HepG2 (cell line): ENCODE measurements around the gene RNF10. TPM values are rescaled to one million over a fixed set of nuclear protein-coding genes. Genes with fewer than 3 reads are reported as not detected.

ENCODE experiments used
- ADNP ChIP-seq: sonication (generic); formaldehyde crosslinking; IDR thresholded peaks from 2 replicates; pipeline ENCODE4 v1.4.0; 2020; ENCODE audit warnings: missing genetic modification reagents
- ASH2L ChIP-seq: fragments of 300-600, 200-600 bp; sonication (generic); IDR thresholded peaks from 2 replicates; pipeline ENCODE4 v1.7.0; 2017; ENCODE audit warnings: low read depth, mild to moderate bottlenecking, moderate library complexity, mixed read lengths, low read length; ENCODE audit not compliant: insufficient read length
- ATF2 ChIP-seq: sonication (generic); formaldehyde crosslinking; IDR thresholded peaks from 2 replicates; pipeline ENCODE4 v1.4.0; 2020; ENCODE audit warnings: missing genetic modification reagents
- ATF6 ChIP-seq: sonication (generic); formaldehyde crosslinking; conservative IDR thresholded peaks from 2 replicates; pipeline ENCODE4 v1.4.0; 2020; ENCODE audit warnings: missing genetic modification reagents
- HNRNPH1 ChIP-seq: fragments of 200-400 bp; formaldehyde crosslinking; optimal IDR thresholded peaks from 2 replicates; pipeline ENCODE3; 2017; ENCODE audit warnings: mild to moderate bottlenecking, low read depth, low read length
- IRF9 ChIP-seq: sonication (generic); formaldehyde crosslinking; IDR thresholded peaks from 2 replicates; pipeline ENCODE4 v1.8.0; 2022; ENCODE audit warnings: missing genetic modification reagents, mild to moderate bottlenecking, borderline replicate concordance
- NFIC ChIP-seq: IDR thresholded peaks from 2 replicates; pipeline ENCODE4 v1.6.1; 2012; ENCODE audit warnings: mild to moderate bottlenecking, low read length, inconsistent platforms
- RFX5 ChIP-seq: IDR thresholded peaks from 2 replicates; pipeline ENCODE4 v1.6.1; 2011; ENCODE audit warnings: low read depth, low read length, improper control_type of control experiment
- TCF12 ChIP-seq, 2 experiments: fragments of 450-650 bp in 1 of 2; sonication (generic) in 1 of 2; formaldehyde crosslinking in 1 of 2; IDR thresholded peaks; 2 replicates each; pipeline versions ENCODE4 v1.6.1 to v1.8.0; 2017 to 2022; ENCODE audit warnings: antibody characterized with exemption in 1 of 2, mild to moderate bottlenecking in 1 of 2, missing genetic modification reagents in 1 of 2, moderate library complexity in 1 of 2
- ZFP82 ChIP-seq: sonication (generic); formaldehyde crosslinking; IDR thresholded peaks from 2 replicates; pipeline ENCODE4 v1.5.1; 2020; ENCODE audit warnings: mild to moderate bottlenecking, missing genetic modification reagents, borderline replicate concordance
- ZNF18 ChIP-seq: sonication (generic); formaldehyde crosslinking; IDR thresholded peaks from 2 replicates; pipeline ENCODE4 v1.8.0; 2022; ENCODE audit warnings: mild to moderate bottlenecking, missing genetic modification reagents; ENCODE audit not compliant: insufficient replicate concordance
- ZNF282 ChIP-seq: fragments of 450-650 bp; IDR thresholded peaks from 2 replicates; pipeline ENCODE4 v1.6.1; 2018; ENCODE audit not compliant: partially characterized antibody
- ZNF562 ChIP-seq: sonication (generic); formaldehyde crosslinking; IDR thresholded peaks from 2 replicates; pipeline ENCODE4 v1.8.0; 2022; ENCODE audit warnings: missing genetic modification reagents, borderline replicate concordance
- ZNF576 ChIP-seq: sonication (generic); formaldehyde crosslinking; IDR thresholded peaks from 2 replicates; pipeline ENCODE4 v1.4.0; 2020; ENCODE audit warnings: mild to moderate bottlenecking, missing genetic modification reagents
- ZNF704 ChIP-seq: sonication (generic); formaldehyde crosslinking; IDR thresholded peaks from 2 replicates; pipeline ENCODE4 v1.8.1; 2023; ENCODE audit warnings: mild to moderate bottlenecking, inconsistent platforms, moderate library complexity, missing genetic modification reagents, borderline replicate concordance
- polyA plus RNA-seq, 8 experiments: library from polyadenylated mRNA; depleted of rRNA in 3 of 8; stranded (reverse) in 7 of 8; unstranded in 1 of 8; fragments of >200 nt; fragmentation: Illumina TruSeq in 4 of 8; extraction: Trizol in 4 of 8; gene quantifications; 2 replicates each; pipeline versions ENCODE4 v1.2.1 to v1.2.3, GENCODE V29; 2011 to 2016; ENCODE audit warnings: low read depth in 4 of 8, missing spikeins in 1 of 8, mixed read lengths in 1 of 8; ENCODE audit not compliant: insufficient read depth in 1 of 8
- total RNA-seq, 5 experiments: library from RNA; depleted of rRNA; stranded (reverse); fragments of >200 nt; fragmentation: Illumina TruSeq; extraction: Trizol; gene quantifications; 2 replicates each; pipeline ENCODE4 v1.2.3, GENCODE V29; 2016; ENCODE audit warnings: low read depth in 1 of 5

The RNF10 gene
- total and polyA plus RNA-seq, 2 of the 13 experiments (the other 11 are each of a cell fraction or from before 2014, with no cell fraction given), result 62.5 to 88.0 TPM

GRCh38 chr12:120528861-120529525 lies 5.2 kb upstream of the RNF10 start, which contains the start of gene COQ5 (continued):
- peak; percentile 94 for TF ChIP-seq ATF2
- no peak for TF ChIP-seq ZNF562 (CRISPR knock-in tag)
- no peak for TF ChIP-seq ZNF282
- no peak for TF ChIP-seq RFX5
- TF ChIP-seq ZNF704 (CRISPR knock-in tag), result no peak
- no peak for TF ChIP-seq ZNF18 (CRISPR knock-in tag)
- TF ChIP-seq HNRNPH1, result no peak
- peak; percentile 93 for TF ChIP-seq ASH2L
- TF ChIP-seq ATF6 (CRISPR knock-in tag), result no peak
- TF ChIP-seq NFIC, result peak; percentile 42; the same call in 1 of the 2 replicates
- no peak for TF ChIP-seq ZNF576 (CRISPR knock-in tag)
- 0 out of 2 replicates have a peak, but pooled peaks have one; percentile 66 for TF ChIP-seq ZFP82
- peak; percentile 92 for TF ChIP-seq IRF9
- TF ChIP-seq ADNP, result no peak
- TF ChIP-seq TCF12 (IDR thresholded peaks at IDR 0.05), result no peak
- TF ChIP-seq TCF12 (CRISPR knock-in tag; IDR thresholded peaks at IDR 0.05), result no peak
